Dendritic cell treated with granulocyte-macrophage colony-stimulating factor and Interleukin-4, amounts not matched to agents 40 ng/mL and 50 ng/mL, for 4 days (primary cell): ENCODE results near the gene IQGAP1.
A peak's percentile ranks its signal among the peaks of the same experiment; 100 is the strongest.
"Not testable (repeated sequence)": the region's sequence is repeated elsewhere in the genome, so short reads cannot be mapped to it uniquely, and the experiment has no call there.

Experiments
- H3K27ac Mint-ChIP-seq: one replicate; pipeline ENCODE4 v1.8.0; 2022; ENCODE audit warnings: mild to moderate bottlenecking, mixed read lengths
- H3K27me3 Mint-ChIP-seq: one replicate; pipeline ENCODE4 v1.8.0; 2022; ENCODE audit warnings: mild to moderate bottlenecking, mixed read lengths
- H3K36me3 Mint-ChIP-seq: one replicate; pipeline ENCODE4 v1.8.0; 2022; ENCODE audit warnings: low read depth, mixed read lengths
- H3K4me1 Mint-ChIP-seq: one replicate; pipeline ENCODE4 v1.8.0; 2022; ENCODE audit warnings: low read depth, mixed read lengths
- H3K4me3 Mint-ChIP-seq: one replicate; pipeline ENCODE4 v1.8.0; 2022; ENCODE audit warnings: mild to moderate bottlenecking, moderate library complexity, mixed read lengths
- H3K9me3 Mint-ChIP-seq: one replicate; pipeline ENCODE4 v1.8.0; 2022; ENCODE audit warnings: mixed read lengths
- intact Hi-C: fragments of 100-400 bp; cut with micrococcal nuclease; formaldehyde crosslinking; loops from one replicate; pipeline ENCODE4 v1.15.0; 2022

The IQGAP1 gene

DNA sequence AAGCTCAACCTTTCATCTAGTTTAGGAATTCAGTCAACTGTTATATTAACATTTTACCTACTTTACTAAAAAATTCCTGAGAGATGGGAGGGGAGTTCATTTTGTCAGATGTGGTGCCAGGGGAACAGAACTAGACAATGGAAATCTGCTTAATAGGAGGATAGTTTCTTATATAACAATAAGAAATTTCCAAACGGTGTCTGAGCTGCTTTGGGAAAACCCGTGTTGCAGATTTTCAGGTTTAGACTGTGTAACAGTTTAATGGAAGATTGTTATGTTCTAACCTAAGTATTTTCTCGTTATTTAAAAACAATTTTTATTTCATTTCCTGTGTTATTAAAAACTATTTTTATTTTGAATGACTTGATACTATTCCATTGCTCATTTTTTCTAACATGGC, 19.3 kb downstream of the IQGAP1 start:
- Mint-ChIP-seq H3K4me1 (peaks cover 86% of the 10 kb centered on the region), H3K9me3 (peaks cover 9% of the 10 kb centered on the region), H3K36me3 (peaks cover 71% of the 10 kb centered on the region), H3K27me3 (no peaks in the 10 kb centered on the region), H3K27ac (peak overlapping the region; percentile 76), H3K4me3 (no peak overlapping the region)
- intact Hi-C loops: no loop called here

DNA sequence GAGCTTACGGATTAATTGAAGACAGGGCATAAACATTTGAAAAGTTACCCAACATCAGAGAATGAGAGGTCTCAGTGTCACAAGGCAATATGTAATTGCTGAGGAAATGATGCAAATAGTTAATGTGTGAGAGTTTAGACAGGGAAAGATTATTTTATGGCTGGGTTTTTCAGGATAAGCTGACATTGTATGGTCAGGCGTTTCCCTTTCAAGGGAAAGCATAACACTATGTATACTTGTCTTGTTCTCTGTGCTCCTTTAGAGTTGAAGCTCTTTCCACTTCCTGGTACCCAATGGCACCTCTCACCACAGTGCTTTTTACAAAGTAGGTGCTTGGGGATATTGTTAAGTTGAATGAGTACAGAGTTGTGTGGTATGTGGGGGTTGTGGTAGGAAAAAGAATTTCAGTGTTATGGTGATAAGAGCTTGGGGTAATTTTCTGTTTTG, 19.9 kb downstream of the IQGAP1 start:
- Mint-ChIP-seq H3K36me3 (peaks cover 66% of the 10 kb centered on the region), H3K27ac (peak overlapping the region; percentile 76), H3K27me3 (no peaks in the 10 kb centered on the region), H3K4me3 (no peak overlapping the region), H3K9me3 (peaks cover 9% of the 10 kb centered on the region), H3K4me1 (peaks cover 87% of the 10 kb centered on the region)
- intact Hi-C loops: no loop called here

DNA sequence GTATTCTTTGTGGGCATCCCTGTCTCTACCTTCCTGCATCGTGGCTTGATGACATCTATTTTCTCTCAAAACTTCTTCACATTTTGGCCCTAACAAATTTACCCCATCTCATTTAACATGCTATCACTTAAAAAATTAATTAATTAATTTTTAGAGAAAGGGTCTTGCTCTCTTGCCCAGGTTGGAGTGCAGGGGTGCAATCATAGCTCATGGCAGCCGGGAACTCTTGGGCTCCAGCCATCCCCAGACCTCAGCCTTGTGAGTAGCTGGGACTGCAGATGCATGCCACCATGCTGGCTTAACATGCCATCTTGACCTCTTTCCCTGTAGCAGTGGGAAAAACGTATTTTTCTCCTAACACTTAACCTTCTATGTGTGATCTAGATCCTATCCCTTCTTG, 20.6 kb downstream of the IQGAP1 start:
- Mint-ChIP-seq H3K4me1 (peaks cover 91% of the 10 kb centered on the region), H3K4me3 (no peak overlapping the region), H3K27me3 (no peaks in the 10 kb centered on the region), H3K27ac (peak overlapping the region; percentile 76), H3K9me3 (peaks cover 9% of the 10 kb centered on the region), H3K36me3 (peaks cover 62% of the 10 kb centered on the region)
- intact Hi-C loops: no loop called here

DNA sequence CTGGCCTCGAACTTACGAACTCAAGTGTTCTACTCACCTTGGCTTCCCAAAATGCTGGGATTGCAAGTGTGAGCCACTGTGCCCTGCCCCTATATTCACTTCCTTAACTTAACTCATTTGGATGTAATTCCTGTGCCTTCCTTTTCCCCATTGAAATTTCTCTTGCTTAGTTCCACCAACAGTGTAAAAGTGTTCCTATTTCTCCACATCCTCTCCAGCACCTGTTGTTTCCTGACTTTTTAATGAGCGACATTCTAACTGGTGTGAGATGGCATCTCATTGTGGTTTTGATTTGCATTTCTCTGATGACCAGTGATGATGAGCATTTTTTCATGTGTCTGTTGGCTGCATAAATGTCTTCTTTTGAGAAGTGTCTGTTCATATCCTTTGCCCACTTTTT, 21.5 kb downstream of the IQGAP1 start:
- Mint-ChIP-seq H3K27ac (peak overlapping the region; percentile 76), H3K4me1 (peaks cover 91% of the 10 kb centered on the region), H3K4me3 (peak overlapping the region; percentile 0), H3K36me3 (peaks cover 57% of the 10 kb centered on the region)
- intact Hi-C loops, H3K27me3 Mint-ChIP-seq, H3K9me3 Mint-ChIP-seq: not testable (repeated sequence)

DNA sequence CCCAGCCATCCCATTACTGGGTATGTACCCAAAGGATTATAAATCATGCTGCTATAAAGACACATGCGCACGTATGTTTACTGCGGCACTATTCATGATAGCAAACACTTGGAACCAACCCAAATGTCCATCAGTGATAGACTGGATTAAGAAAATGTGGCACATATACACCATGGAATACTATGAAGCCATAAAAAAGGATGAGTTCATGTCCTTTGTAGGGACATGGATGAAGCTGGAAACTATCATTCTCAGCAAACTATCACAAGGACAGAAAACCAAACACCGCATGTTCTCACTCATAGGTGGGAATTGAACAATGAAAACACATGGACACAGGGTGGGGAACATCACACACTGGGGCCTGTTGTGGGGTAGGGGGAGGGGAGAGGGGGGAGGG, 22.3 kb downstream of the IQGAP1 start:
- intact Hi-C loops, H3K4me3 Mint-ChIP-seq, H3K9me3 Mint-ChIP-seq, H3K27me3 Mint-ChIP-seq: not testable (repeated sequence)
- H3K4me1 Mint-ChIP-seq: peaks cover 88% of the 10 kb centered on the region
- H3K27ac Mint-ChIP-seq: peak overlapping the region; percentile 76
- H3K36me3 Mint-ChIP-seq: peaks cover 54% of the 10 kb centered on the region

DNA sequence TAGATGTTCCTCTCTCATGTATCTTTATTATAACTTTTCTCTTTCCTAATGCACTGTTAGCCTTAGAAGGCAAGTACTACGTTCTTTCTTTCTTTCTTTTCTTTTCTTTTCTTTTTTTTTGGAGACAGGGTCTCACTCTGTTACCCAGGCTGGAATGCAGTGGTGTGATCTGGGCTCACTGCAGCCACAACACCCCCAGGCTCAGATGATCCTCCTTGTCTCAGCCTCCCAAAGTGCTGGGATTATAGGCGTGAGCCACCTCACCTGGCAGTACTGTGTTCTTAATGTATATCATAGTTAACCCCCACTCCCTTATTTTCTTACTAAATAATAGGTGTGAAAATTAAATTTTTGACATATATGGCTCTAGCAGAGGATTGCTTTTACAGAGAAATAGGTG, 23.1 kb downstream of the IQGAP1 start:
- Mint-ChIP-seq H3K9me3 (peaks cover 9% of the 10 kb centered on the region), H3K4me1 (peaks cover 87% of the 10 kb centered on the region), H3K4me3 (no peak overlapping the region), H3K36me3 (peaks cover 60% of the 10 kb centered on the region), H3K27me3 (no peaks in the 10 kb centered on the region), H3K27ac (peak overlapping the region; percentile 82)
- intact Hi-C loops: no loop called here

DNA sequence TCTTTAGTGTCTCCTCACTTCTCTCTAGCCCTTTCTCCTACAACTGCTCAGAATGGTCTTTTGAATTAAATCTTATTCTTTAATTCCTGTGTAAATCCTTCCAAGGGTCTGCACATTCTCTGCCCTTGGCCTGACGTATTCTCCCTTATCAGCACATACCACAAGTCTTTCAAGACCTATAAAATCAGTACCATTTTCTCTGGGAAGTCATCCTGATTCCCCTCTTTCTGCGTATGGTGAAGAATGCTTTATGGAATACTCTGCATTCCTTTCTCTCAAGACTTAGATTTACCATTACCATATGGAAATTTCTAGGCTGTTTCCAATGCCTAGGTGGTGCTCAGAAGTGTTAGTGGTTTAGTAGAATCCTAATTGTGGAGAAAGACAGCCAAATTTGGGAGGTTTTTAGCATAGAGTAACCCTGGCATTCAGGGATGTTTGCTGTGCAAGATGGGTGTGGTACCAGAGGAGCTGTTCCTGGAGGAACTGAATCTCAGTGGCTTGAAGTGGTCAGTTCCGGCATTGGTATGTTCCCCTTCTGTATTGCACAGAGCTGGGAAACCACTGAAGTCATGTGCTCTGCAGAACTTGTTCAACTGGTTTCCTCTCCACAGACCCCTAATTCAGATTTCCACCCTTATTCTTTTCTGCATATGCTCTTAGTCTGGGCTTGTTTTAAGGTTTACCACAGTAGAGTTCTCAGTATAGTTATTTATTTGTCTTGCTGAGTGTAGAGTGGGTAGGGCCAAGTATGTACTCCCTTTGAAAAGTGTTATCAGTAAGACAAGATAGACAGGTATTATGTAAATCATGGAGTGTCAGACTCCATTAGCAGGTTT, 24.5 kb downstream of the IQGAP1 start:
- intact Hi-C loops: no loop called here
- H3K27me3 Mint-ChIP-seq: no peaks in the 10 kb centered on the region
- H3K4me1 Mint-ChIP-seq: peaks cover 87% of the 10 kb centered on the region
- peaks cover 64% of the 10 kb centered on the region for H3K36me3 Mint-ChIP-seq
- H3K4me3 Mint-ChIP-seq: peak overlapping the region; percentile 73
- peaks cover 9% of the 10 kb centered on the region for H3K9me3 Mint-ChIP-seq
- peak overlapping the region; percentile 82 for H3K27ac Mint-ChIP-seq

DNA sequence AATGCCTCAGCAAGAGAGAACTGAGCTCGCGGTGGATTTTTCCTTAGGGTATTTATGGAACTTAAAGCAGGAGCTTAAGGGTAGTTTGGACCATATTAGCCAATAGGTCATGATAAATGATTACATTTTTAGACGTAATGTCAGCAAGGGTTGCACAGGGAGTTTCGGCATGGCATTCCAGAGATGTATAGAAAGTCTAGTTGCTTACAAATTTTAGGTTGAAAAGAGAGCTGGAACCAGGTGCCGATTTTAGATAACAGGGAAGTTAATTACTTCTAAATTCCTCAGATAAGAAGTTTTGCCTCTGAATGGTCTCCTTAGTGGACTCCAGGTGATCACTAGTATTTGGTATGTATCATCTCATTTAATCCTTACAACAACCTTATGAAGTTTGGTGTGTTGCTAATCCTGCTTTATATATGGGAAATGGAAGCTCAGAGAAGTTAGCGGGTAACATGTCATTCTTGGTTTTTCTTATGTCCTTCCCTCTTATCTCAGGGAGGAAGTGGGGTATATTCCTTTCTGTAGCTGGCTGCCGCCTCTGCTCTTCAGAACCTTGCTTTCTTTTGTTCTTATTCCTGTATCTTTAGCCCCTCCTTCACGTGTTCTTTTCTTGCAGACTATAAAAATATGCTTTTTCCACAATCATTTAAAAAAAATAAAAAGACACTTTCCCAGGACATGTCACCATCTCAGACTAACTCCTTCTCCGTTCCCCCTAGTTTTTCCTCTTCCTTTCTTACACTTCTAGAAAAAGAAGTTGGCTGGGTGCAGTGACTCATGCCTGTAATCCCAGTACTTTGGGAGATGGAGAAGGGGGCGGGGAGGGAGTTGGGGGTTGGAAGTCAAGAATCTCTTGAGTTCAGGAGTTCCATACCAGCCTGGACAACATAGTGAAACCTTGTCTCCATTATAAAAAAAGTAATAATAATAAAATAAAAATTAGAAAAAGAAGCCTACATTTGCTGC, 25.7 kb downstream of the IQGAP1 start:
- Mint-ChIP-seq H3K9me3 (peaks cover 9% of the 10 kb centered on the region), H3K4me3 (peak overlapping the region; percentile 73), H3K27ac (peak overlapping the region; percentile 82), H3K36me3 (peaks cover 58% of the 10 kb centered on the region), H3K27me3 (no peaks in the 10 kb centered on the region), H3K4me1 (peaks cover 87% of the 10 kb centered on the region)
- intact Hi-C loops: no loop called here

DNA sequence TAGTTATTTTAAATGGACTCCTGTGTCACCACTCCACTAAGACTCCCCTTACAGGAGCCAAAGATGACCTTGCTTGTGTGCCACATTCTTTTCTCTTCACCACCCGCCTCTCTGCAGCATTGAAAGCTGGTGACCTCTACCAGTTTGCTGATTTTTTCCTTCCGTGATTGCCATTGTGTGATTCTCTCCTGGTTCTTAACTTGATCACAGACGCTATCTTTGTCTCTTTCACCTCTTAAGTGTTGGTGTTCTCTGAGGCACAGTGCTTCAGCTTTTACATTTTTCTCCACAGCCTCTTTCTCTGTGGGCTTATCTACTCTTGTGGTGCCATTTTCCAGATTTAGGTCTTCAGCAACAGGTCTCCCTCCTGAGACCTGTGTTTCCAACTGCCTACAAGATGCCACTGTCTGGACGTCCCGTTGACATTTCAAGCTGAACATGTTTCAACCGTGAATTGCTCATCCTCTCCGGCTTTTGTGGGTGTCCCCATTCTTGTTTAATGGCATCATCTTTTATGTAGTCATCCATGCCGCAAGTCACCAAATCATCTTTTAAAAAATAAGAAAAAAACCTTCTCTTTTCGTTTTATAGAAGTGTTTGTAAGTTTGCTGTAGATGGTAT, 26.5 kb downstream of the IQGAP1 start:
- intact Hi-C loops: no loop called here
- Mint-ChIP-seq H3K4me1 (peaks cover 81% of the 10 kb centered on the region), H3K27ac (peak overlapping the region; percentile 82), H3K4me3 (peak overlapping the region; percentile 41), H3K9me3 (peaks cover 5% of the 10 kb centered on the region), H3K27me3 (no peaks in the 10 kb centered on the region), H3K36me3 (peaks cover 51% of the 10 kb centered on the region)

DNA sequence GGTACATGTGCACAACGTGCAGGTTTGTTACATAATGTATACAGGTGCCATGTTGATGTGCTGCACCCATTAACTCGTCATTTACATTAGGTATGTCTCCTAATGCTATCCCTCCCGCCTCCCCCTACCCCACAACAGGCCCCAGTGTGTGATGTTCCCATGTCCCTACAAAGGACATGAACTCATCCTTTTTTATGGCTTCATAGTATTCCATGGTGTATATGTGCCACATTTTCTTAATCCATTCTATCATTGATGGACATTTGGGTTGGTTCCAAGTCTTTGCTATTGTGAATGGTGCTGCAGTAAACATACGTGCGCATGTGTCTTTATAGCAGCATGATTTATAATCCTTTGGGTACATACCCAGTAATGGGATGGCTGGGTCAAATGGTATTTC, 28.0 kb downstream of the IQGAP1 start:
- Mint-ChIP-seq H3K36me3 (peaks cover 51% of the 10 kb centered on the region), H3K4me1 (peaks cover 82% of the 10 kb centered on the region), H3K27ac (peak overlapping the region; percentile 72)
- H3K4me3 Mint-ChIP-seq, H3K9me3 Mint-ChIP-seq, H3K27me3 Mint-ChIP-seq, intact Hi-C loops: not testable (repeated sequence)

DNA sequence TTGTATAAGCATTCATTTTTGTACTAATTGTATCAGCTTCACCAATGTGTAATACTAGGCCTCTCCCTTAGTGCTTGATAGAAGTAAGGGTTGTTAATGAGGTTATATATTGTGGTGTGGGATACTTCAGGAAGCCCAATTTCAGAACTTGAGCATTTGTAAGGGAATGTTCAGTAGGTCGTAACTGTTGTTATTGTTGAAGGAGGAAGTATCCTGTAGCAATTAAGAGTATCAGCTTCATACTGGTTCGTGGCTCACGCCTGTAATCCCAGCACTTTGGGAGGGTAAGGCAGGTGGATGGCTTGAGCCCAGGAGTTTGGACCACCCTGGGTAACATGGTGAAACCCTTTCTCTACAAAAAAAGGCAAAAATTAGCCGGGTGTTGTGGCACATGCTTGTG, 30.6 kb downstream of the IQGAP1 start:
- Mint-ChIP-seq H3K27ac (peak overlapping the region; percentile 63), H3K4me3 (no peak overlapping the region)

DNA sequence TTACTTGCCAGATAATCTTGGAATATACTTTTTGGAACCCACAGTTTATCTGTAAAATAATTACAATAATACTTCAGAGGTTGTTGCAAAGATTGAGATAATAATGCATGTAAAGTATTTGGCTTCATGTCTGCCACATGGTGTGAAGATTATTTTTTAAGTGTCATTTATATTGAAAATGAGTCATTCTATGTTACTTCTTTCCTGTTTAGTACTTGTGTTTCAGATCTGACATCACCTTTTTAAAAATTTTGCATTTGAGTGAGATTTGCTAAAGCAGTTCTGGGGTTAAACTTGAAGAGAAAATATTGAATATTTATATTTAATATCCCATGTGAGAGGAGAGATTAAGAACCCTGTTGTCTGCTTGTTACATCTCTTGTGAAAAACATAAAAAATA, 31.2 kb downstream of the IQGAP1 start:
- intact Hi-C loops: no loop called here
- Mint-ChIP-seq H3K27ac (no peak overlapping the region), H3K4me1 (peaks cover 66% of the 10 kb centered on the region)

More for the DNA sequence above, 30.6 kb downstream of the IQGAP1 start:
- peaks cover 72% of the 10 kb centered on the region for H3K4me1 Mint-ChIP-seq
- H3K9me3 Mint-ChIP-seq: no peaks in the 10 kb centered on the region
- intact Hi-C loops: no loop called here
- H3K36me3 Mint-ChIP-seq: peaks cover 47% of the 10 kb centered on the region
- H3K27me3 Mint-ChIP-seq: no peaks in the 10 kb centered on the region

DNA sequence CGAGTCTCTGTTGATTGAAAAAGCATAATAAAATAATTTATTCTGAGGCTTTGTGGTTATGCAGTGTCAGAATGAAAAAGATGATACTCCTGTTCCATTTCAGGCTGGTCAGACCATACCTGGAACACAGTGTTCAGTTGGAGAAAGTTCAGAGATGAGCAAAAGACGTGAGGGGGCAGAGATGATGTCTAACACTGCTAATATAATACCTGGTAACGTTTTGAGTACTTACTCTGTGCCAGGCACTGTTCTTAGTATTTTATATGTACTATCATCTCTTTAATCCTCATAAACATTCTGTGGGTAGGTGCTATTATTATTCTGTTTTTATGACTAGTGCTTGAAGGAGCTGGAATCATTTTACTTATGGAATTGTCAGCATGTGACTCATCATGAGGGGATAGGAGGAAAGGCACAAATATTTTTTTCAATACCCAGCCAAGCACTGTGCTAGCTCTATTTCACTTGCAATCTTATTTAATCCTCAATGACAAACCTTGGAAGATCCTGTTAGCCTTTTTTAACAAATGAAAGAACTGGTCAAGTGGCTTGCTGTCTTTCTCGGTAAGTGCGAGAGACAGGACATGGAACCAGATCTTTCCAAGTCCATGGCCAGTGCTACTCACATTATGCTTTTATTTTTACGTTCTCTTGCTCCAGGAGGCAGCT, 31.8 kb downstream of the IQGAP1 start:
- peaks cover 62% of the 10 kb centered on the region for H3K4me1 Mint-ChIP-seq
- H3K36me3 Mint-ChIP-seq: peaks cover 42% of the 10 kb centered on the region
- H3K27ac Mint-ChIP-seq: peak overlapping the region; percentile 23
- no peaks in the 10 kb centered on the region for H3K27me3 Mint-ChIP-seq
- H3K4me3 Mint-ChIP-seq: no peak overlapping the region
- H3K9me3 Mint-ChIP-seq: no peaks in the 10 kb centered on the region
- intact Hi-C loops: loop anchor here (5.0 kb wide), 1 partner anchor 98 kb away; no protein-coding TSS in a partner anchor

More for the DNA sequence above, 31.2 kb downstream of the IQGAP1 start:
- Mint-ChIP-seq H3K9me3 (no peaks in the 10 kb centered on the region), H3K27me3 (no peaks in the 10 kb centered on the region), H3K36me3 (peaks cover 47% of the 10 kb centered on the region), H3K4me3 (no peak overlapping the region)
